ENCODE results near the gene ABI2.

ABI2 gene

DNA sequence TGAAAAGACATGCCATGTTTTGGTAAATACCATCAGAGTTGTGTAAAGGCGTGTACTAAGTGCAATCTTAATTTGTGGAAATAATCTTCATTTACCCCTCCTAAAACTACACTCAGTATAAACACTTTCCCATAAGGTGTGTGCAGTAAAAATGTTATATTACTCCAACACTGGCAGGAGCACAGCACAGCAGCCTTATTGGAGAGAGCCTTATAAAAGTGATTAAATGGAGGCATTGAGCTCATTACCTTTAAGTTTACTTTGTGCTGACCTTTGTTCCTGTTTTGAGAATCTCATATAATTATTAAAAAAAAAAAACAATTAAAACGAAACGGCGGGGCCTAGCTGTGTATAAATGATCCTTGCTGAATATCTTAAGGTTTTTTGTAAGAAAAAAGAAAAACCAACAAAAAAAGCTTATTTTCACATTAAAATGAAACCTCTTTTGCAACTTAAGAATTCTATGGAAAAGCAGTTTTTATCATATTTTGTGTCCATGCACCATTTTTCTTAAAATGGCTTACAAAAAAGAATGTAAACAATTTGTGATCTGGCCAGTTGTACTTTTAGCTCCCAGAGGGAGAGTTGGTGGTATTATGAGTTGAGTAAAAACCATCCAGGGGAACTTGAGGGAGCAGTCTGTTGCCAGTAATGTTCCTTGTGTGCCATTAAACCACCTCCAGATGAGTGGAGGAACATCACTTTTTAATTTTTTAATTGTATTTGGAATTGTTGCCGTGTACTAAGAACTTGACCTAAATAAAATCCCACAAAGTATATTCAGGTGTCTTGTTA is 103.4 kb downstream of the ABI2 start:
- DNase-seq: no peak

DNA sequence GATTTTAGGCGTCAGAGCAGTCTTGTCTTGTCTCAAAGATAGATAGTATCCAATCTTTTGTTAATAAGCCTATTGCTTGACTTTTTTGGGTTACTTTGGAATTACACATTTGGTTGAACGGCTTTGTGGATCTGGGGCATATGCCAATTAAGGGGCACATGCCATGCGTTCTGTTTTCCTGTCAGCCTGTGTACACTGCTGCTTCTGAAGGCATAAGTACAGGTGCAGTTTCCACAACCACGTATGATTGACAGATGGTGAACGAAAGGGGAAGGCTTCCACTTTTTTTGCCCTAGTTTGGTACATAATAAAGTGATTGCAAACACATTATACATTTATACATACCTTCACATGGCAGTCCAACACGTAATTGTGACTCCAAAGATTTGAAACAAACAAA is 104.6 kb downstream of the ABI2 start:
- no peak for DNase-seq

DNA sequence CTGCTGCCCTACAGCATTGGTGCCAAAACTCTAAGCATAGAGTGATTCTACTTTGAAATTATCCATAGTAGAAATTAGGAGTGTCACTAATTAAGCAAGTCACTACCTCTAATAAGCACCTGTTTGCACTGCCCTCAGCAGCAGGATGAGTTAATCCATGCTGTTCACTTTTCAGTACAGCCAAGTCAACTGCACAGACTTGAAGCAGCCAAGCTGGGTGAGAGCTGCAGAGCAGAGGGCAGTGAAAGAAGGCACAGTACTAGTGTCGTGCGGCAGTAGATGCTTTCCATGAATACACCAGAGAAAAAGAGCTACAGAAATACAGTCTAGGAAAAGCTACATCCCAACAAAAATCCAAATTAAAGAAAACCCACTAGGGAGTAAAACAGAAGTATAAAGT is 108.3 kb downstream of the ABI2 start:
- DNase-seq: no peak

DNA sequence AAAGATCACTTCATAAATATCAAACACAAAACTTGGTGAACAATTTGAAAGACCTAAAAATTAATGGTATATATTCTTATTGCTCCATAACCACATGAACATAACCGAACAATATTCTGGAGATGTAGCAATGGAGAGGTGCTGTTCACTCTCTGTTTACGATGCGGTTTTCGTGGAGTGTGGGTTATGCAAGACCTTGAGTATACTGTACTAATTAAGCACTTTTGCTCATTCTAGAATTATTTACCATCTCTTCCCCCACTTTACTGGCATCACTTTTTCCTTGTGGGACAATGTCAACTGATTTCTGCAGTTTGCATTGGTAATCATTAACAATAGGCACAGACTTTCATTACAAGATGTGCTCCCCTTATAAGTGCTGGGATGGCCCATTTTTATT is 109.3 kb downstream of the ABI2 start:
- no peak for DNase-seq

DNA sequence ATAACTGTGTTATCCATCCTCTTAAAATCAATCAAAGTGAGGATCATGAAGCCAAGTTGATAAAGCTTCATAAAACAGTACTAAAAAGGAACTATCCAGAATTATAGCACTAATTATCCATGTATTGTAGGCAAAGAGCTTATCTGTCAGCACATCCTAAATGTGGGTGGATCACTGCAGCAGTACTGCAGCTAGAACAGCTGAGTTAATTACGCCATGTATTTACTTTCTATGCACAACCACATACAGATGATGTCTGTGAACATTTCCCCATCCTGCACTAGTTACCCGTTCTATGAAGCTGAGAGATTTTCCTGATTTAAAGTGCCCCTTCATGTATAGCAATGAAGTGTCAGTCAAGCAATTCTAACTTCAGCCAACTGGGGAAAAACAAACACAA is 110.3 kb downstream of the ABI2 start:
- no peak for DNase-seq

DNA sequence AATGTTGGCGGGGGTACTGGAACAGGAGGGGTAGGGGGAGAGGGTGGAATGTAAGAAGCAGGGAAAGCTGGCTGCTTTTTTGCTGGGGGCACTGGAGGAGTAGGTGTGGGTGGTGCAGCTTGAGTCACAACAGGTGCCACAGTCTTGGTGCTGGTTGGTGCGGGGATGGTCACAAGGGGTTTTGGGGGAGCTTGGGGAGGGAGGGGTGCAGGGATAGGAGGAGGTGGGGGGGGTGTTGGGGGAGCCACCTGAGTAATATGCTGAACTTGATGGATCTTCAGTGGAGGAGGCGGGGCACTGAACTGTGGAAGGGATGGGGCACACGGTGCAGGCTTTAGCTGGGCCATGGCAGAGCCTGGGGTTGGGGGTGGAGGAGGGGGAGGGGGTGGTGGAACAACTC is 112.5 kb downstream of the ABI2 start:
- no peak for DNase-seq

DNA sequence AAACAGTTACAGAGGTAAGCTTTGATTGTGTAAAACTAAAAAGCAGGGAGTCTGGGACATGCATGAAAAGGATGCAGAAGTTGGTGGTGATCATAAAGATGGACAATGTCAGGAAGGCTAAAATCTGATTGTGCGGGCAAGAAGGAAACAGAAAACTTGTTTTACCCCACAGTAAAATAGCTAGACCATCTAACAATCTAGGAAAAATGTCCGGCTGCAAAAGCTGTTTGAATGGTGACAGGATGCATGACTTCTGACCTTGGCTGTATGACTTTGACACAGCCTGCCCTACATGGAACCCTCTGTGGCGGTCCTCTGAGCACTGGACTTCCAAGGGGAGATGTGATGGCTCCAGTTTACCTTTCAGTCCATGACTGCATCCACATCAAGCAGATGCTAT is 113.3 kb downstream of the ABI2 start:
- no peak for DNase-seq

DNA sequence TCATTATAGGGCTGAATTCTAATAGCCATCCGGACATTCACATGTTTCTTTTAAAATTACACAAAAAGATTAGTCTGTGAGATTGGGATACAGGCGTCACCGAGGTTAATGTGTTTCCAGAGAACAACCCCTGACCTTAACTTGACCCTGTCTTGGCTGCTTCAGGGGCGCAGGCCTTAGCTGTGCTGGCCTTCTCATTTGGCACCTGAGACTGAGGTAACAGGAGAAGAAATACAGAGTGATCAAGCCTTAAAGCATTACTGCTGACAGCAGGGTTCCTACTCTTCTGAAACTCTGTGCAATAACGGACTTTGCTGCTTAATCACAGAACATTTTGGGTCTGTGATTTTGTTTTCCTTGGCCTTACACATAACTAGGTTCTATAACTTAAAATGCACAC is 114.3 kb downstream of the ABI2 start:
- DNase-seq: no peak

DNA sequence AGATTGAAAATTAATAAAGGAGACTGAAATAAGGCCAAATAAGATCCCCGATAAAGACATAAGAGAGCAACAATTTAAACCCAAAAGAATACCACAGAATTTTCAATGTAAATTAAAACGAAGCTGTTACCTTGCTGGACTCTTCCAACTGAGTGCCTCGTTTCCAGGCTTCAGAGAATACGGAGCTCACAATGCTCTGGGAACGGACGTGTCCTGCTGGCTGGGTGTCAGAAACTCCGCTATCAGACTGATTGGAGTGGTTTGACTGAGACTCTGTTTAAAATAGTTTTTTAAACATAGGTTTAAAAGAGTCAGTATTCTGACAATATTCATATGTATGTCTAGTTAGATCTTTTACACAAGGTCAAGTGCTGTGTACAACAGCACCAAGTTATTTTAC is 116.5 kb downstream of the ABI2 start:
- no peak for DNase-seq

DNA sequence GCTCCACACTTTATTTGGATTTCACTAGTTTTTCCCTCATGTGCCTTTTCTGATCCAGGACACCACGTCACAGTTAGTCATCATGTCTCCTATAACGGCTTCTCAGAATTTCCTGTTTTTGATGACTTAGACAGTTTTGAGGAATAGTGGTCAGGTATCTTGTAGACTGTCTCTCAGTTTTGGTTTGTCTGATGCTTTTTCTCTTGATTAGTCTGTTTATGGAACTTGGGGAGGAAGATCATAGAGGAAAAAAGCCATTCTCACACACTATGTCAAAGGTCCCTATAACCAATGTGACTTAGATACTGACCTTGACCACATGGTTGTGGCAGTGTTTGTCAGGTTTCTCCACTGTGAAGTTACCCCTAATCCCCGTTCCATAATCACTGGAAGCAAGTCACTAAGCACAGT is 117.9 kb downstream of the ABI2 start:
- DNase-seq: no peak

DNA sequence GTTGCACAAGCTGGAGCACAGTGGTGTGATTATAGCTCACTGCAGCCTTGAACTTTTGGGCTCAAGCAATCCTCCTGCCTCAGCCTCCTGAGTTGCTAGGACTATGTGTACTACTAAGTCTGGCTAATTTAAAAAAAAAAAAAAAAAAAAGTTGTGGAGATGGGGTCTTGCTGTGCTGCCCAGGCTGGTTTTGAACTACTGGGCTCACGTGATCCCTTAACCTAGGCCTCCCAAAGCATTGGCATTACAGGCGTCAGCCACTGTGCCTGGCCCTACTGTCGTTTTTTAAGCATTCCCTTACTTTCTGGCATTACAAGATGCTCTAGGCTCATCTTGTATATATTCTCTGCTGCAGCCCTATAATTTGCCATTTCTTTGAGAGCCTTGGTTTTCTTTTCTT is 118.6 kb downstream of the ABI2 start:
- DNase-seq: no peak

DNA sequence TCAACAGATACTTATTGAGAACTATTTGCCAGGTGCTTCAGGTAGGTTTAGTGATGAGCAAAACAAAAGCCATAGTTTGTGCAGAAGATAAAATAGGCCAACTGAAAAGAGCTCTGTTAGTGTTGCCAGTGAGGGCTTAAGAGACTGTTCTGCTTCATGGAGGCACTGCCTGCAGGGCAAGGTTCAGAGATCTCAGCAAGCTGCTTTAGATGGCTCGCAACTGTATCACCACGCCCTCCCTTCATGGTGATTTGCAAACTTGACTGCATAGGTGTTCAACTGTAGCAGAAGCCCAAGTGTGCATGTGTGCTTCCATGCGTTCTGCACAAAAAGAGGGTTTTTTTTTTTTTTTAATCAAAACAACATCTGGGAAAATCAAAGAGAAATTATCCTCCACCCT is 122.4 kb downstream of the ABI2 start:
- no peak for DNase-seq

DNA sequence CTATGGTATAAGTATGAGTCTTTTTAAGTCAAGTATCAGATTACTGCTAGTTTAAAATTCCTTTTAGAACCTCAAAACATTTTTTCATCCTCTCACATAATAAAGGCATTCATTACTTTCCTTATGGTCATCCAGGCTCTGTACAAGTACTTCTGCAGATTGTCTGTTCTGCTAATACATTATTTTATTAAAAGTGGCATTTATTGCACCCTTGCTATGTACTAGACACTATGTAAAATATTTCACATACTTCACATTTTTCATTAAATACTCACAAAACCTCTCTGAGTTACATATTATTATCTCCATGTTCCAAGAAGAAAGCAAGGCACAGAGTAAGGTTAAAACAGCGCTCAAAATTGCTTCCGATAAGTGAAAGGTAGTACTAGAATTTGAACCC is 122.8 kb downstream of the ABI2 start:
- DNase-seq: no peak

DNA sequence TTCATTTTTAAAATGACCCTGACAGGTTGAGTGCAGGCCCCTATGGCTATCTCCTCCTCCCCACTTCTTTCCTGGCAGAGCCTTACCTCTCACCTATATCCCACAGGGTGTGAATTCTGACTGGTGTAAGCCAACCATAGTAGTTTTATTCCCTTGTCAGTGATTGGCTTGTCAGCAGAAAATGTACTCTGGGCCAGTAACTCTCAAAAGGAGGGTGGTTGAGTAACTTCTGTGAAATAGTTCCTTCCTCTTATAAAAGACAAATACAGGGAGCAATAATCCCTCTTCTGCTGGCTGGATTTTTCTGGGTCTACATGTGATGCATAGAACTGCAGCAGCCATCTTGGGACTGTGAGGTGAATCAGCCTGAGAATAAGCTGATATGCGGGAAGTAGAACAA is 123.5 kb downstream of the ABI2 start:
- no peak for DNase-seq

DNA sequence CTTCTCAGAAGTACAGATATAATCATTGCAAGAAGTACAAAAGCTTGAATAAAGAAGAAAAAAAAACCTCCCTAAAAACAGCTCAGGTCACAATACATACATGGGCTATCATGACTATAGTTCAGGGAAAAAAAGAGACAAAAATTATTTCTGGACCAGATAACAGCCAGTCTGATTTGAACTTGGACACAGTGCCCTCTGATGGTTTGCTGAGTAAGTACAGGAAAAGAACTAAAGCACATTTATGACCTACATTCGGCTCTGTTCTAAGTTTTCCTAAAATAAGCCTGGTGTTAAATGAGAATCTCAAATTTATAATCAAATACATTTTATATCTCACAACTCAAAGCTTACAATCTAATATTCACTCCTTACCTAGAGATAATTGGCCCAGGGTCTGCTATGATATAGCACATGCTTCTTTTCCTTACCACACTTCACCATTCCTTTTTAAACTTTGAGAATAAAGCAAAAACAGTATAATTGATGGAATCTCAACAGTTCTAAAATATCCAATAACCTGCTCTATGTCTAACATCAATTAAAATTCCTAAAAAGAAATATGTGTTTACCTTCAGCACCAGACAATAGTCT is 125.8 kb downstream of the ABI2 start:
- peak; percentile 39 for DNase-seq

DNA sequence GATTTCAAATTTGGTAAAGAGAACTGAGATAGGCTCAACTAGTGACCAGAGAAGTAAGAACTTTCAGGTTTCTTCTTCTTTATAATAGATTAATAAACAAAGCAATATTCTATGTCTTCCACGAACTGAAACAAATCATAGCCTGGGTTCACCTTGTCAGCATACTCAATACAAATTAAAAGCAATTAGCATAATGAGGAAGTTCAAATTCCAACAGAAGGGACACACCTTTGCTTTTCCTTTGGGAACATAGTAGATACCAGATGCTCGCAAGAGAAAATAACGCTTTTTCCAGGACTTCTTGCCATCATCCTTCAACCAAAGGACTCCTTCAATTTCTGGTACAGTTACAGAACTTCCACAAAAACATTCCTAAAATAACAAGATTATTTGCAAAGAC is 127.0 kb downstream of the ABI2 start:
- no peak for DNase-seq

DNA sequence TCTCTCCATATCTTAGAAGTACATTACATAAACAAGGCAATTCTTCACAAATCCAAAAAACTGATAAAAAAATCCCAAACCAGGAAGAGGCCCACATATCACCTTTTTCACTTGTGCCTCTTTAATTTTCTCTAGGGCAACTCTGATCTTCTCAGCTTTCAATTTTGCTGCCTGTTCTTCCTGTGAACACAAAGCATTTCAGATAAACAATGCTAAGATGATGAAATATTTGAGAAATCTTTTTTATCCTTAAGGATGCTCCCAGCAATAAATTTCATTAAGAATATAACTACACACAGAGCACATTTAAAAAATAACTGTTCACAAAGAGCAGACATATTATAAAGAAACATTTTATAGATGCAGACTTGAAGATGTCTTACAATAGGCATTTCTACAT is 133.6 kb downstream of the ABI2 start:
- no peak for DNase-seq

DNA sequence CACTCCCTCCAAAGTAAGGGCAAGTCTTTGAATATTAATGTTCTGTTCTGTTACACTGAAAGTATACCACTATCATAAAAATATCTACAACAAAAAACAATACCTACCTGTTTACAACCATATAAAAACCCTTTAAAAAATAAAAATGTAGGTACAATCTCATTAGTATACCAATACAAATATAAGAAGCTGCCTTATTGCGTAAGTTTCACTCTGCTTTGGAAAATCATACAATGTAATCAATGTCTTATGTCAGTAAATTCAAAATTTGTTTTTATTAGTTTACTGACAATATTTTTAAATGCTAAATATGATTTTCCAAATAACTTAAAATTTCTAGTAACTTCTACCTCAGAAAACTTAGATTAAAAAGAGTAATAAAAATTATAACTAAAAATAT is 134.1 kb downstream of the ABI2 start:
- no peak for DNase-seq

DNA sequence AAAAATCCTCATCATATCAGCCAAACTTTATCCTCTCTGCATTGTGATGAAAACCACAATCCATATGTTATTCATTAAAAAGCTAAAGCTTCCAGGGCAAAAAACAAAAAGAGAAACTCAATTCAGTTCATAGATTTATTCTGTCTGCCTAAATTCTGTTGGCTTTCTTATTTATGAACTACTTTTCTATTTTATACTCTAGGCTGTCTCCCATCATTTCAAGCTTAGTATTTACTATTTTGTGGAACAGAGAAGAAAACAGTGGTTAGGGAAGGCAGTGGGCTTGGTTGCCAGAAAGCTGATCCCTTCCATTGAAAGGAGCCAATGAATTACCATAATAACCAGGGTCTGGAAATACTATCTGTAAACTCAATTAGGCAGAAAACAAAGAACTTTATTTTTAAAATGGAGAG is 135.1 kb downstream of the ABI2 start:
- DNase-seq: no peak

DNA sequence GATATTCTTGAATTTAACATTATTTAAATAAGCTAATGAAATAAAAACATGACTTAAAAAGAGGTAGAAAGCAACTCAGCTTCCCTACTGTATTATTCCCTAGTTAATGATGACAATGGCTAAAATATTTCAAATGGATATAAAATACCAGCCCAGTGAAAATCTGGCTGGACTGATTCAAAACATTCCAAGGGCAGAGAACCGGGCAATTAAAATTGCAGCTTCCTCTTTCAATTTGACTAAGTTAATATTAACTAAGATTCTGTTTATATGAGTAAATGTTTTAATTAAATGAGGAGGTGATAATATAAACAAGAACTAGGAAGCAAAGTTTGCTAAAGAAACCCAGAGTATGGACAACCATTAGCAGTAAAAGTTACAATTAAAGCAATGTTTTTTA is 141.4 kb downstream of the ABI2 start:
- DNase-seq: no peak

DNA sequence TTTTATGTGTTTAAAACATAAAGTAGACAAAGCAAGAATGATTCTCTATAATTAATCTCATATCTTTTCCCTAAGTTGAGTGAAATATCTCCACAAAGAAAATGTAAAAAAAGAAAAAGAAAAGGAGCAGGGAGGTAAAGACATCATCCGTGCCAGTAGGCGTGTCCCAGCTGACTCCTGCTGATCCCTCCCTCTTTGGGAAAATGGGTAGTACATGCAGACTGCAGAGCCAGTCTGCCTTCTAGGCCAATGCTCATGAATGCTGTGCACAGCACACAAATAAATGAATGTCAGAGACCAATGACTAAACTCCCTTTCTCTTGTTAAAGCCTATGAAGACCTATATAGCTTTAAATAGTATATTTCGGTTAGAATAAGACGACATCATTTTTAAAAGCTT is 142.2 kb downstream of the ABI2 start:
- no peak for DNase-seq

DNA sequence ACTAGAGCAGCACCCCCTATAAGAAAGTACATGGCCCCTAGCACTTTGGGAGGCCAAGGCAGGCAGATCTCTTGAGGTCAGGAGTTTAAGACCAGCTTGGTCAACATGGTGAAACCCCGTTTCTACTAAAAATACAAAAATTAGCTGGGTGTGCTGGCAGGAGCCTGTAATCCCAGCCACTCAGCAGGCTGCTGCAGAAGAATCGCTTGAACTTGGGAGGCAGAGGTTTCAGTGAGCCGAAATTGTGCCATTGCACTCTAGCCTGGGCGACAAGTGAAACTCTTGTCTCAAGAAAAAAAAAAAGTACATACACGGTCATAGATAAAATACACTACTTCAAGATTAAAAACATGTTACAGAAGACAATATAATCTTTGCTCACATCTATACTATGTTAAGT is 143.1 kb downstream of the ABI2 start:
- no peak for DNase-seq

DNA sequence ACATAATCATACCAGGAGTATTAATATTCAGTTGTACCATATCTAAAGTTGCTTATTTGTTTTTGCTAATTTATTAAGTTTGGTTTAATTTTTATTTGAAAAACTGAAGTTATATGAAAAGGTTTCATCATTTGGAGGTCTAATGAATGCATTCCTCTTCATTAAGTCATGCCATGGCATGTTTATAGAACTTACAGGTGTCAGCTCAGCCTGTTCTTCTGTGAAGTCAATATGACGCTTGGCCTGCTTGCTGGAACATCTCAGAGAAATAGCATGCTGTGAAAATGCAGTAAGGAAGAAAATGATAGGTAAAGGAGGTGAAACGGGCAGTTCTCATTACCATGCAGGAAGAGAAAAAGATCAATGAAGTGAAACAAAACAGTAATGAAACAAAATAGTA is 148.7 kb downstream of the ABI2 start:
- no peak for DNase-seq

DNA sequence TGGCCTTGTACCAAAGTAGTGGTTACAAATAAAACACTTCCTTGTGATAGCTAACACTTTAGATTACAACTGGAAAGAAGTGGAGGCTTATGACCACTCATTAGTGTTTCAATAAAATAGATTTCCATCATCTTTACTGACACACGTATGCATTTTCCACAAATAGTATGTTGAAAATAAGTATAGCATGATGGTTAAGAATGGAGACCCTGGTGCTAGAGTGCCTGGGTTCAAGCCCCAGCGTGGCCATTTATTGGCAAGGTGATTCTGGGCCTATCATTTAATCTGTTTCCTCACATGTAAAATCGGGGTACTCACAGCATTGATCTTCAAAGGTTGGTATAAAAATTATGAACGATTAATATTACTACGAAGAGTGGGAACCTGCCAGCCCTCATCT is 152.4 kb downstream of the ABI2 start:
- no peak for DNase-seq

Measured in NCI-H146 (cell line).